GM18519 (cell line): ENCODE results near the gene METRN.

ENCODE experiments used
- ATAC-seq: cut with Tn5 transposase; IDR thresholded peaks from one replicate; pipeline ENCODE4 v1.9.1; 2021; ENCODE audit warnings: mild to moderate bottlenecking, moderate library complexity; ENCODE audit not compliant: unreplicated experiment, low FRiP score

The METRN gene

GRCh38 chr16:767743-768235, 52.9 kb downstream of the METRN start:
- no peak for ATAC-seq

GRCh38 chr16:768428-768827, 53.5 kb downstream of the METRN start:
- no peak for ATAC-seq
